Measurements from ENCODE around the gene STAG2. TPM values are rescaled to one million over a fixed set of nuclear protein-coding genes. Genes with fewer than 3 reads are reported as not detected.

STAG2 gene
- total RNA-seq, 1 experiment from 2014 or later, result 42.8 TPM

Other genes starting within 250 kb of the STAG2 start
- 25.4 and 33.1 TPM in 2 replicates for gene THOC2, start 228.7 kb upstream of the STAG2 start, total RNA-seq (2014; rRNA removed; shearing (Covaris generic))
- gene XIAP, start 101.7 kb upstream of the STAG2 start, total RNA-seq (2014; rRNA removed; shearing (Covaris generic)), result 13.3 and 13.8 TPM in 2 replicates

All from A172 (cell line).